Measurements from ENCODE around the gene BTF3L4. TPM values are rescaled to one million over a fixed set of nuclear protein-coding genes. Genes with fewer than 3 reads are reported as not detected.
"Not testable (repeated sequence)": the region's sequence is repeated elsewhere in the genome, so short reads cannot be mapped to it uniquely, and the experiment has no call there.

The BTF3L4 gene
- total RNA-seq, 1 donor from 2014 or later, result 53.2 TPM

- no peaks in the 10 kb centered on the region for H3K9me3 ChIP-seq (ENCODE audit: control insufficient read depth in 3 of 3, low read length in 3 of 3)
Measured at GRCh38 chr1:52033190-52034049, 22.7 kb upstream of the BTF3L4 start, which contains the start of gene KTI12. KTI12 (minus strand) TSS chr1:52033810; CDS start chr1:52033761, 49 bp downstream.

GRCh38 chr1:52034050-52034384, 22.1 kb upstream of the BTF3L4 start:
- Histone ChIP-seq H3K9ac (ENCODE audit: low read depth in 1 of 3, low read length in 3 of 3) (peak overlapping the region; percentile 77 to 94 (median 90)), H3K9me3 (ENCODE audit: control insufficient read depth in 3 of 3, low read length in 3 of 3) (no peaks in the 10 kb centered on the region), H3K4me1 (ENCODE audit: control insufficient read depth in 3 of 3, insufficient read depth in 3 of 3, low read length in 3 of 3) (peaks cover 16 to 26% (median 17%) of the 10 kb centered on the region in 3 donors), H3K36me3 (ENCODE audit: control insufficient read depth in 3 of 3, insufficient read depth in 3 of 3, low read length in 3 of 3) (peaks cover 0 to 4% (median 1%) of the 10 kb centered on the region in 3 donors), H3K4me3 (ENCODE audit: low read length in 3 of 3) (peak overlapping the region; percentile 95 to 100 (median 98)), H3K27me3 (ENCODE audit: control insufficient read depth in 3 of 3, insufficient read depth in 3 of 3, low read length in 3 of 3) (no peaks in the 10 kb centered on the region), H3K27ac (ENCODE audit: low read depth, low read length) (peak overlapping the region; percentile 88)

More at GRCh38 chr1:52033190-52034049, 22.7 kb upstream of the BTF3L4 start, which contains the start of gene KTI12:
- H3K27me3 ChIP-seq (ENCODE audit: control insufficient read depth in 3 of 3, insufficient read depth in 3 of 3, low read length in 3 of 3), result no peaks in the 10 kb centered on the region
- H3K36me3 ChIP-seq (ENCODE audit: control insufficient read depth in 3 of 3, insufficient read depth in 3 of 3, low read length in 3 of 3), result peaks cover 0 to 3% (median 0%) of the 10 kb centered on the region in 3 donors
- peak within 1 kb of the TSS; percentile 88 for H3K27ac ChIP-seq (ENCODE audit: low read depth, low read length)
- peak within 1 kb of the TSS; percentile 95 to 100 (median 98) for H3K4me3 ChIP-seq (ENCODE audit: low read length in 3 of 3)
- H3K4me1 ChIP-seq (ENCODE audit: control insufficient read depth in 3 of 3, insufficient read depth in 3 of 3, low read length in 3 of 3), result peaks cover 16 to 26% (median 17%) of the 10 kb centered on the region in 3 donors
- H3K9ac ChIP-seq (ENCODE audit: low read depth in 1 of 3, low read length in 3 of 3), result peak within 1 kb of the TSS; percentile 77 to 94 (median 90)

GRCh38 chr1:52037402-52037814, 18.7 kb upstream of the BTF3L4 start:
- Histone ChIP-seq H3K9me3 (ENCODE audit: control insufficient read depth in 3 of 3, low read length in 3 of 3) (no peaks in the 10 kb centered on the region), H3K36me3 (ENCODE audit: control insufficient read depth in 3 of 3, insufficient read depth in 3 of 3, low read length in 3 of 3) (peaks cover 0 to 11% (median 3%) of the 10 kb centered on the region in 3 donors), H3K27me3 (ENCODE audit: control insufficient read depth in 3 of 3, insufficient read depth in 3 of 3, low read length in 3 of 3) (no peaks in the 10 kb centered on the region)

GRCh38 chr1:52037909-52038308, 18.2 kb upstream of the BTF3L4 start:
- Histone ChIP-seq H3K27ac (ENCODE audit: low read depth, low read length) (no peak overlapping the region), H3K9me3 (ENCODE audit: control insufficient read depth in 3 of 3, low read length in 3 of 3) (no peaks in the 10 kb centered on the region), H3K36me3 (ENCODE audit: control insufficient read depth in 3 of 3, insufficient read depth in 3 of 3, low read length in 3 of 3) (peaks cover 0 to 11% (median 3%) of the 10 kb centered on the region in 3 donors), H3K4me1 (ENCODE audit: control insufficient read depth in 3 of 3, insufficient read depth in 3 of 3, low read length in 3 of 3) (peaks cover under 1 to 11% (median 2%) of the 10 kb centered on the region in 3 donors), H3K9ac (ENCODE audit: low read depth in 1 of 3, low read length in 3 of 3) (no peak overlapping the region), H3K4me3 (ENCODE audit: low read length in 3 of 3) (no peak overlapping the region), H3K27me3 (ENCODE audit: control insufficient read depth in 3 of 3, insufficient read depth in 3 of 3, low read length in 3 of 3) (no peaks in the 10 kb centered on the region)

More at GRCh38 chr1:52037402-52037814, 18.7 kb upstream of the BTF3L4 start:
- H3K4me1 ChIP-seq (ENCODE audit: control insufficient read depth in 3 of 3, insufficient read depth in 3 of 3, low read length in 3 of 3), result peaks cover 5 to 16% (median 7%) of the 10 kb centered on the region in 3 donors
- H3K9ac ChIP-seq (ENCODE audit: low read depth in 1 of 3, low read length in 3 of 3), result no peak overlapping the region
- H3K27ac ChIP-seq (ENCODE audit: low read depth, low read length), result no peak overlapping the region
- H3K4me3 ChIP-seq (ENCODE audit: low read length in 3 of 3), result no peak overlapping the region

GRCh38 chr1:52041551-52042185, 14.4 kb upstream of the BTF3L4 start:
- H3K9ac ChIP-seq (ENCODE audit: low read depth in 1 of 3, low read length in 3 of 3), result no peak overlapping the region
- no peaks in the 10 kb centered on the region for H3K9me3 ChIP-seq (ENCODE audit: control insufficient read depth in 3 of 3, low read length in 3 of 3)
- no peak overlapping the region for H3K27ac ChIP-seq (ENCODE audit: low read depth, low read length)
- H3K4me1 ChIP-seq (ENCODE audit: control insufficient read depth in 3 of 3, insufficient read depth in 3 of 3, low read length in 3 of 3), result no peaks in the 10 kb centered on the region
- no peak overlapping the region for H3K4me3 ChIP-seq (ENCODE audit: low read length in 3 of 3)
- peaks cover 0 to 11% (median 3%) of the 10 kb centered on the region in 3 donors for H3K36me3 ChIP-seq (ENCODE audit: control insufficient read depth in 3 of 3, insufficient read depth in 3 of 3, low read length in 3 of 3)
- no peaks in the 10 kb centered on the region for H3K27me3 ChIP-seq (ENCODE audit: control insufficient read depth in 3 of 3, insufficient read depth in 3 of 3, low read length in 3 of 3)

GRCh38 chr1:52045236-52045635, 10.9 kb upstream of the BTF3L4 start:
- Histone ChIP-seq H3K9me3 (ENCODE audit: control insufficient read depth in 3 of 3, low read length in 3 of 3) (no peaks in the 10 kb centered on the region), H3K4me3 (ENCODE audit: low read length in 3 of 3) (no peak overlapping the region), H3K4me1 (ENCODE audit: control insufficient read depth in 3 of 3, insufficient read depth in 3 of 3, low read length in 3 of 3) (no peaks in the 10 kb centered on the region), H3K27me3 (ENCODE audit: control insufficient read depth in 3 of 3, insufficient read depth in 3 of 3, low read length in 3 of 3) (no peaks in the 10 kb centered on the region), H3K9ac (ENCODE audit: low read depth in 1 of 3, low read length in 3 of 3) (no peak overlapping the region), H3K27ac (ENCODE audit: low read depth, low read length) (no peak overlapping the region), H3K36me3 (ENCODE audit: control insufficient read depth in 3 of 3, insufficient read depth in 3 of 3, low read length in 3 of 3) (peaks cover 0 to 4% (median 0%) of the 10 kb centered on the region in 3 donors)

GRCh38 chr1:52045666-52046195, 10.4 kb upstream of the BTF3L4 start:
- H3K9ac ChIP-seq (ENCODE audit: low read depth in 1 of 3, low read length in 3 of 3); H3K27me3 ChIP-seq (ENCODE audit: control insufficient read depth in 3 of 3, insufficient read depth in 3 of 3, low read length in 3 of 3); H3K9me3 ChIP-seq (ENCODE audit: control insufficient read depth in 3 of 3, low read length in 3 of 3): not testable (repeated sequence)

GRCh38 chr1:52049337-52049736, 6.8 kb upstream of the BTF3L4 start:
- H3K9ac ChIP-seq (ENCODE audit: low read depth in 1 of 3, low read length in 3 of 3); H3K27me3 ChIP-seq (ENCODE audit: control insufficient read depth in 3 of 3, insufficient read depth in 3 of 3, low read length in 3 of 3); H3K9me3 ChIP-seq (ENCODE audit: control insufficient read depth in 3 of 3, low read length in 3 of 3); H3K27ac ChIP-seq (ENCODE audit: low read depth, low read length); H3K4me3 ChIP-seq (ENCODE audit: low read length in 3 of 3); H3K36me3 ChIP-seq (ENCODE audit: control insufficient read depth in 3 of 3, insufficient read depth in 3 of 3, low read length in 3 of 3); H3K4me1 ChIP-seq (ENCODE audit: control insufficient read depth in 3 of 3, insufficient read depth in 3 of 3, low read length in 3 of 3): not testable (repeated sequence)

More at GRCh38 chr1:52045666-52046195, 10.4 kb upstream of the BTF3L4 start:
- not testable (repeated sequence) for H3K36me3 ChIP-seq (ENCODE audit: control insufficient read depth in 3 of 3, insufficient read depth in 3 of 3, low read length in 3 of 3); H3K4me3 ChIP-seq (ENCODE audit: low read length in 3 of 3); H3K4me1 ChIP-seq (ENCODE audit: control insufficient read depth in 3 of 3, insufficient read depth in 3 of 3, low read length in 3 of 3); H3K27ac ChIP-seq (ENCODE audit: low read depth, low read length)

GRCh38 chr1:52053862-52054261, 2.2 kb upstream of the BTF3L4 start:
- Histone ChIP-seq H3K27me3 (ENCODE audit: control insufficient read depth in 3 of 3, insufficient read depth in 3 of 3, low read length in 3 of 3) (no peaks in the 10 kb centered on the region), H3K9me3 (ENCODE audit: control insufficient read depth in 3 of 3, low read length in 3 of 3) (no peaks in the 10 kb centered on the region), H3K36me3 (ENCODE audit: control insufficient read depth in 3 of 3, insufficient read depth in 3 of 3, low read length in 3 of 3) (peaks cover 0 to 6% (median 0%) of the 10 kb centered on the region in 3 donors), H3K9ac (ENCODE audit: low read depth in 1 of 3, low read length in 3 of 3) (peak overlapping the region in 2 of 3 donors; percentile 85 to 87), H3K4me1 (ENCODE audit: control insufficient read depth in 3 of 3, insufficient read depth in 3 of 3, low read length in 3 of 3) (peaks cover 17 to 39% (median 36%) of the 10 kb centered on the region in 3 donors), H3K4me3 (ENCODE audit: low read length in 3 of 3) (peak overlapping the region in 2 of 3 donors; percentile 94 to 98), H3K27ac (ENCODE audit: low read depth, low read length) (no peak overlapping the region)
